PC-3 (cell line): ENCODE measurements around the gene ZYG11B. TPM values are rescaled to one million over a fixed set of nuclear protein-coding genes. Genes with fewer than 3 reads are reported as not detected.
"Not testable (repeated sequence)": the region's sequence is repeated elsewhere in the genome, so short reads cannot be mapped to it uniquely, and the experiment has no call there.

Source experiments
- ATAC-seq: fragments of 200-7000 bp; cut with Tn5 transposase; 2 replicates; pipeline ENCODE4 v1.9.1; 2020; ENCODE audit warnings: mild to moderate bottlenecking, moderate library complexity
- BruUV-seq: library from RNA; stranded (reverse); fragments of 400-500 nt; replicated peaks from 2 replicates; lab custom pipeline; 2021; lab: Mats Ljungman, UMichigan
- CTCF ChIA-PET: fragments of 300-600 bp; sonication (Branson Sonifier 250); formaldehyde crosslinking; loops from one replicate; lab custom pipeline; 2022; ENCODE audit warnings: antibody characterized with exemption; lab: Charles Lee
- POLR2A ChIA-PET: fragments of 300-600 bp; sonication (Branson Sonifier 250); formaldehyde crosslinking; loops from one replicate; lab custom pipeline; 2022; ENCODE audit warnings: antibody characterized with exemption; ENCODE audit not compliant: unreplicated experiment; lab: Charles Lee
- DNase-seq: peaks from one replicate; pipeline ENCODE4 v3.0.0-alpha.2; 2015
- H2AFZ ChIP-seq: fragments of 300-600 bp; sonication (generic); 2 replicates; pipeline ENCODE4 v1.6.0; 2016; ENCODE audit warnings: antibody characterized with exemption, low read length
- H3F3A ChIP-seq: fragments of 300-600 bp; sonication (generic); one replicate; pipeline ENCODE4 v1.6.0; 2017; ENCODE audit warnings: antibody characterized with exemption, low read length, control low read depth, mild to moderate bottlenecking; ENCODE audit not compliant: unreplicated experiment
- H3K27ac ChIP-seq: fragments of 300-600 bp; sonication (generic); 2 replicates; pipeline ENCODE4 v1.5.1; 2016; ENCODE audit warnings: mild to moderate bottlenecking, low read length
- H3K27me3 ChIP-seq: fragments of 300-600 bp; sonication (generic); 2 replicates; pipeline ENCODE4 v1.6.1; 2016; ENCODE audit warnings: low read length, mixed read lengths
- H3K36me3 ChIP-seq: fragments of 300-600 bp; sonication (generic); 2 replicates; pipeline ENCODE4 v1.6.1; 2016; ENCODE audit warnings: low read depth, mixed run types, low read length, mixed read lengths
- H3K4me1 ChIP-seq: fragments of 300-600 bp; sonication (generic); 2 replicates; pipeline ENCODE4 v1.5.1; 2016; ENCODE audit warnings: low read length; ENCODE audit not compliant: insufficient read depth
- H3K4me2 ChIP-seq: fragments of 300-600 bp; sonication (generic); 2 replicates; pipeline ENCODE4 v1.6.0; 2016; ENCODE audit warnings: low read length
- H3K4me3 ChIP-seq: fragments of 300-600 bp; sonication (generic); 2 replicates; pipeline ENCODE4 v1.5.1; 2016; ENCODE audit warnings: mild to moderate bottlenecking, low read length, mixed read lengths
- H3K79me2 ChIP-seq: fragments of 300-600 bp; sonication (generic); 2 replicates; pipeline ENCODE4 v1.6.1; 2017; ENCODE audit warnings: low read length, mixed read lengths
- H3K9ac ChIP-seq: fragments of 300-600 bp; sonication (generic); 2 replicates; pipeline ENCODE4 v1.6.0; 2016; ENCODE audit warnings: mild to moderate bottlenecking, low read length
- H3K9me2 ChIP-seq: fragments of 300-600 bp; sonication (generic); replicated peaks from 2 replicates; pipeline ENCODE4 v1.6.1; 2016; ENCODE audit warnings: mixed run types, low read length, mixed read lengths
- H3K9me3 ChIP-seq: fragments of 300-600 bp; sonication (generic); 2 replicates; pipeline ENCODE4 v1.6.1; 2016; ENCODE audit warnings: low read length, mixed read lengths
- H4K20me1 ChIP-seq: fragments of 300-600 bp; sonication (generic); 2 replicates; pipeline ENCODE4 v1.6.1; 2016; ENCODE audit warnings: low read length, mixed read lengths
- CTCF ChIP-seq: fragments of 300-600 bp; sonication (generic); conservative IDR thresholded peaks from 2 replicates; pipeline ENCODE4 v1.5.1; 2017; ENCODE audit warnings: antibody characterized with exemption, low read depth, mild to moderate bottlenecking, low read length
- EZH2 ChIP-seq: fragments of 300-600 bp; sonication (generic); IDR thresholded peaks from one replicate; pipeline ENCODE4 v1.6.1; 2017; ENCODE audit warnings: antibody characterized with exemption, mild to moderate bottlenecking, low read length; ENCODE audit not compliant: unreplicated experiment
- EZH2phosphoT487 ChIP-seq: fragments of 300-600 bp; sonication (generic); IDR thresholded peaks from 2 replicates; pipeline ENCODE4 v1.6.1; 2018; ENCODE audit warnings: mild to moderate bottlenecking, antibody characterized with exemption, low read length, borderline replicate concordance
- intact Hi-C: fragments of 100-400 bp; cut with micrococcal nuclease; formaldehyde crosslinking; loops from 2 replicates; pipeline ENCODE4 v1.9.0; 2023
- total RNA-seq: library from RNA; depleted of rRNA; stranded (reverse); fragments of >200 nt; gene quantifications from 2 replicates; pipeline ENCODE4 v1.2.3, GENCODE V29; 2014; rRNA removed

The ZYG11B gene
- total RNA-seq, 1 experiment from 2014 or later = 23.4 TPM

GRCh38 chr1:52867087-52867863 is 141.0 kb downstream of the ZYG11B start:
- Histone ChIP-seq H4K20me1 (no peaks in the 10 kb centered on the region), H3K9me2 (no peaks in the 10 kb centered on the region), H3K79me2 (no peaks in the 10 kb centered on the region), H3K4me1 (no peaks in the 10 kb centered on the region), H3K27ac (peak overlapping the region; percentile 16; the same call in 1 of the 2 replicates), H3K36me3 (no peaks in the 10 kb centered on the region), H2AFZ (no peak overlapping the region), H3K9me3 (no peaks in the 10 kb centered on the region), H3K9ac (no peak overlapping the region), H3K4me2 (no peak overlapping the region), H3K4me3 (no peak overlapping the region), H3F3A (no peaks in the 10 kb centered on the region), H3K27me3 (no peaks in the 10 kb centered on the region)
- ATAC-seq (peak; percentile 31; the same call in 1 of the 2 replicates), DNase-seq (peak; percentile 8)
- POLR2A ChIA-PET = no interaction called here
- CTCF ChIA-PET = interaction anchor here (0.6 kb wide), 1 partner anchor 866 kb away, joined by 4 read pairs; no protein-coding TSS in a partner anchor
- BruUV-seq = no TSS peak
- intact Hi-C loops = no loop called here
- TF ChIP-seq EZH2phosphoT487 (no peak), CTCF (no peak), EZH2 (no peak)

GRCh38 chr1:52869727-52870126 is 143.5 kb downstream of the ZYG11B start:
- BruUV-seq, DNase-seq, H3K79me2 ChIP-seq, H3K9me2 ChIP-seq, CTCF ChIA-PET, H3K9me3 ChIP-seq, H3K4me1 ChIP-seq, H3K4me2 ChIP-seq, H3K27ac ChIP-seq, H4K20me1 ChIP-seq, H2AFZ ChIP-seq, ATAC-seq, H3F3A ChIP-seq, H3K27me3 ChIP-seq, H3K4me3 ChIP-seq, H3K9ac ChIP-seq, H3K36me3 ChIP-seq, intact Hi-C loops: not testable (repeated sequence)
- POLR2A ChIA-PET = interaction anchor here (0.6 kb wide), 1 partner anchor 130 kb away, joined by 12 read pairs; no protein-coding TSS in a partner anchor

GRCh38 chr1:52876843-52877242 is 150.6 kb downstream of the ZYG11B start:
- no peak overlapping the region for H3K9ac ChIP-seq
- CTCF ChIA-PET = no interaction called here

More at GRCh38 chr1:52876843-52877242, 150.6 kb downstream of the ZYG11B start:
- no peak for ATAC-seq
- Histone ChIP-seq H2AFZ (no peak overlapping the region), H3K27me3 (no peaks in the 10 kb centered on the region), H3K4me3 (no peak overlapping the region), H3K36me3 (no peaks in the 10 kb centered on the region), H3K4me2 (no peak overlapping the region), H3K9me3 (no peaks in the 10 kb centered on the region), H3K79me2 (no peaks in the 10 kb centered on the region), H3F3A (no peaks in the 10 kb centered on the region), H4K20me1 (no peaks in the 10 kb centered on the region), H3K27ac (no peak overlapping the region), H3K9me2 (no peaks in the 10 kb centered on the region), H3K4me1 (no peaks in the 10 kb centered on the region)
- no peak for TF ChIP-seq EZH2phosphoT487
- no peak for TF ChIP-seq CTCF
- no peak for TF ChIP-seq EZH2
- no TSS peak for BruUV-seq
- POLR2A ChIA-PET = no interaction called here
- no peak for DNase-seq
- intact Hi-C loops = no loop called here

Other genes starting within 250 kb of the ZYG11B start
- 36.1 and 37.4 TPM in 2 replicates for gene TUT4, start 173.4 kb upstream of the ZYG11B start, total RNA-seq
- not detected in 2 replicates for gene GPX7, start 124.1 kb upstream of the ZYG11B start, total RNA-seq
- not detected in 2 replicates for gene SHISAL2A, start 93.3 kb upstream of the ZYG11B start, total RNA-seq
- 13.0 and 17.6 TPM in 2 replicates for gene COA7, start 28.1 kb upstream of the ZYG11B start, total RNA-seq
- gene ZYG11A, start 116.3 kb downstream of the ZYG11B start, total RNA-seq = 0.40 and 0.47 TPM in 2 replicates
- gene ECHDC2, start 195.3 kb downstream of the ZYG11B start, total RNA-seq = 112 and 124 TPM in 2 replicates
- gene SCP2, start 200.8 kb downstream of the ZYG11B start, total RNA-seq = 97.5 and 106 TPM in 2 replicates